Kidney (tissue), 14 donors: Measurements from ENCODE around the gene KATNAL1. TPM values are rescaled to one million over a fixed set of nuclear protein-coding genes. Genes with fewer than 3 reads are reported as not detected.

Experiments
- DNase-seq, 5 donors: peaks; one replicate each; pipeline ENCODE4 v3.0.0-alpha.2; 2013 to 2020
- FAIRE-seq: peaks from 2 replicates; lab custom pipeline; 2012; peaks lifted over from hg19 to GRCh38; lab: Jason Lieb, UNC
- H3K27ac ChIP-seq, 2 donors: one replicate each; pipeline ENCODE4 v1.7.0; 2013; ENCODE audit warnings: low read depth in 2 of 2, low read length in 2 of 2, inconsistent platforms in 1 of 2
- H3K27me3 ChIP-seq: one replicate; pipeline ENCODE4 v1.7.1; 2013; ENCODE audit warnings: low read length, inconsistent platforms; ENCODE audit not compliant: control insufficient read depth, insufficient read depth
- H3K36me3 ChIP-seq, 3 donors: one replicate each; pipeline versions ENCODE4 v1.7.0 to v1.7.1; 2013; ENCODE audit warnings: low read length in 3 of 3, control low read depth in 1 of 3, inconsistent platforms in 1 of 3; ENCODE audit not compliant: insufficient read depth in 3 of 3, control insufficient read depth in 2 of 3
- H3K4me1 ChIP-seq, 3 donors: one replicate each; pipeline versions ENCODE4 v1.7.0 to v1.7.1; 2013; ENCODE audit warnings: low read length in 3 of 3, inconsistent platforms in 1 of 3, low read depth in 1 of 3; ENCODE audit not compliant: control insufficient read depth in 2 of 3, insufficient read depth in 2 of 3
- H3K4me3 ChIP-seq, 3 donors: one replicate each; pipeline versions ENCODE4 v1.7.0 to v1.8.1; 2013; ENCODE audit warnings: low read length in 3 of 3, control low read depth in 1 of 3, inconsistent platforms in 1 of 3
- H3K9ac ChIP-seq, 3 donors: one replicate each; pipeline versions ENCODE4 v1.7.0 to v1.7.1; 2013; ENCODE audit warnings: low read length in 3 of 3, control low read depth in 1 of 3, inconsistent platforms in 1 of 3
- H3K9me3 ChIP-seq, 3 donors: one replicate each; pipeline versions ENCODE4 v1.7.0 to v1.7.1; 2013; ENCODE audit warnings: low read length in 3 of 3, control low read depth in 1 of 3, inconsistent platforms in 1 of 3; ENCODE audit not compliant: control insufficient read depth in 2 of 3, insufficient read depth in 1 of 3
- intact Hi-C: fragments of 100-400 bp; cut with DNase I; formaldehyde crosslinking; loops from one replicate; pipeline ENCODE4 v1.11.1; 2022
- polyA plus RNA-seq: library from polyadenylated mRNA; stranded (reverse); fragments of 350-450 nt; fragmentation: Illumina TruSeq; extraction: RNeasy Lipid Tissue Mini Kit (QIAGEN cat#74804); gene quantifications from one replicate; pipeline ENCODE4 v1.2.3, GENCODE V29; 2014; ENCODE audit warnings: low read depth, low replicate concordance; ENCODE audit not compliant: insufficient read depth
- total RNA-seq: library from RNA; stranded (reverse); fragmentation: NEBNext Ultra II Directional; extraction: Animal tissue kit (Norgen Biotek cat#: 25700); gene quantifications from one replicate; pipeline ENCODE4 v1.2.1, GENCODE V29; 2021
- TF ChIP-seq, protein P1 (sequence below): IDR thresholded peaks from 3 replicates; pipeline ENCODE4 v1.5.1; 2012; ENCODE audit warnings: mild to moderate bottlenecking, moderate library complexity, borderline replicate concordance; ENCODE audit not compliant: insufficient read depth; ENCODE audit errors: extremely low read depth
- donor health status: control.
- donor health status: control.
- donor health status: control.
- donor health status: control.
- donor health status: control.
- donor health status: DM: yes; HTN: yes; CAD: no.
- donor health status: Normal renal cell carcinoma (clear cell type).

Gene KATNAL1
- total and polyA plus RNA-seq, 2 donors from 2014 or later = 2.5 to 21.8 TPM

GRCh38 chr13:30339738-30340330 is 32.5 kb upstream of the KATNAL1 start:
- Histone ChIP-seq H3K4me3 (no peak overlapping the region), H3K9me3 (no peaks in the 10 kb centered on the region), H3K27ac (no peak overlapping the region), H3K36me3 (no peaks in the 10 kb centered on the region), H3K27me3 (no peaks in the 10 kb centered on the region), H3K9ac (no peak overlapping the region), H3K4me1 (peaks cover 0 to 6% (median 6%) of the 10 kb centered on the region in 3 donors)
- intact Hi-C loops = no loop called here
- FAIRE-seq (no peak), DNase-seq (no peak)
- TF ChIP-seq, protein P1, sequence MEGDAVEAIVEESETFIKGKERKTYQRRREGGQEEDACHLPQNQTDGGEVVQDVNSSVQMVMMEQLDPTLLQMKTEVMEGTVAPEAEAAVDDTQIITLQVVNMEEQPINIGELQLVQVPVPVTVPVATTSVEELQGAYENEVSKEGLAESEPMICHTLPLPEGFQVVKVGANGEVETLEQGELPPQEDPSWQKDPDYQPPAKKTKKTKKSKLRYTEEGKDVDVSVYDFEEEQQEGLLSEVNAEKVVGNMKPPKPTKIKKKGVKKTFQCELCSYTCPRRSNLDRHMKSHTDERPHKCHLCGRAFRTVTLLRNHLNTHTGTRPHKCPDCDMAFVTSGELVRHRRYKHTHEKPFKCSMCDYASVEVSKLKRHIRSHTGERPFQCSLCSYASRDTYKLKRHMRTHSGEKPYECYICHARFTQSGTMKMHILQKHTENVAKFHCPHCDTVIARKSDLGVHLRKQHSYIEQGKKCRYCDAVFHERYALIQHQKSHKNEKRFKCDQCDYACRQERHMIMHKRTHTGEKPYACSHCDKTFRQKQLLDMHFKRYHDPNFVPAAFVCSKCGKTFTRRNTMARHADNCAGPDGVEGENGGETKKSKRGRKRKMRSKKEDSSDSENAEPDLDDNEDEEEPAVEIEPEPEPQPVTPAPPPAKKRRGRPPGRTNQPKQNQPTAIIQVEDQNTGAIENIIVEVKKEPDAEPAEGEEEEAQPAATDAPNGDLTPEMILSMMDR = no peak

GRCh38 chr13:30338952-30339351 is 31.6 kb upstream of the KATNAL1 start:
- H3K4me3 ChIP-seq = no peak overlapping the region
- intact Hi-C loops = no loop called here
- no peak for DNase-seq
- no peaks in the 10 kb centered on the region for H3K27me3 ChIP-seq
- H3K27ac ChIP-seq = no peak overlapping the region
- H3K36me3 ChIP-seq = no peaks in the 10 kb centered on the region
- H3K4me1 ChIP-seq = peaks cover 0 to 6% (median 6%) of the 10 kb centered on the region in 3 donors
- H3K9ac ChIP-seq = no peak overlapping the region
- FAIRE-seq = no peak
- no peaks in the 10 kb centered on the region for H3K9me3 ChIP-seq
- TF ChIP-seq, protein P1 = no peak

DNA sequence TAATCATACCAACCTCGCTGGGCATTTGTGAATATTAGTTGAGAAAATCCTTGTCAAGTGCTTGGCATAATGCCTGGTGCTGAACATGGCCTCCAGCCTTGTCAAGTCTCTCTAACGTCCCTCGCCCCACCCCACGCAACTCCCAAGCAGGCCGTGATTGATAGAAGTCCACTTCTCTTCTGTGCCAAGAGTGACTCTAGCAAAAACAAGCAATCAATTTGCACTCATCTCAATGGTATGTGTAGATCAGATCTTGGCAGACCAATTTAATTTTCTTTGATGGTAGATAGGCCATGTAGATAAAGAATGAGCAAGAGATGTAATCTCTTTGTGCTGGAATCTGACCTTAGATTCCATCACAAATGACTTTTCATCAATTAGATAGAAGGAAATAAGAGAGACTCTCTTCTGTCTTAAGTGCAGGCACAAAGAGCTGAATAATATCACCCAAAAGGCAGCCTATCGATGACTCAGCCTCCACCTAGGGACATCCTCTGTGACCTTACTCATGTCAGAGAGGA is 31.0 kb upstream of the KATNAL1 start:
- DNase-seq (no peak), FAIRE-seq (no peak)
- Histone ChIP-seq H3K27me3 (no peaks in the 10 kb centered on the region), H3K9ac (no peak overlapping the region), H3K36me3 (no peaks in the 10 kb centered on the region), H3K9me3 (no peaks in the 10 kb centered on the region), H3K4me1 (peaks cover 0 to 6% (median 6%) of the 10 kb centered on the region in 3 donors), H3K4me3 (no peak overlapping the region), H3K27ac (no peak overlapping the region)
- intact Hi-C loops = no loop called here
- TF ChIP-seq, protein P1 = no peak
